ENCODE measurements around the gene OSBPL8. TPM values are rescaled to one million over a fixed set of nuclear protein-coding genes. Genes with fewer than 3 reads are reported as not detected.

The OSBPL8 gene
- total RNA-seq, 2 donors from 2014 or later, result 23.1 to 41.2 TPM

- DNase-seq (no peak), ATAC-seq (no peak)
- Histone ChIP-seq H3K4me1 (no peaks in the 10 kb centered on the region), H3K36me3 (replicated peaks in 1 of 2; ENCODE audit: insufficient read depth in 1 of 2, low read depth in 2 of 2) (peaks cover 0 to 2% of the 10 kb centered on the region in 2 donors), H3K4me3 (no peak overlapping the region), H3K27me3 (no peaks in the 10 kb centered on the region), H3K9me3 (no peaks in the 10 kb centered on the region), H3K27ac (no peak overlapping the region)
- intact Hi-C loops (cut with DNase I), result no loop called here
- TF ChIP-seq POLR2A (IDR thresholded peaks at IDR 0.05), result no peak
- TF ChIP-seq CTCF (IDR thresholded peaks at IDR 0.05), result no peak
- 87% methylated on average over 2 of the region's 2 CpGs for WGBS, 2 donors
These were observed 159.4 kb downstream of the OSBPL8 start for GRCh38 chr12:76400136-76400535.

- no peak overlapping the region for H3K27ac ChIP-seq
- H3K27me3 ChIP-seq, result no peaks in the 10 kb centered on the region
- no peak overlapping the region for H3K4me3 ChIP-seq
- no peak for DNase-seq
- peaks cover 0 to 2% of the 10 kb centered on the region in 2 donors for H3K36me3 ChIP-seq (replicated peaks in 1 of 2; ENCODE audit: insufficient read depth in 1 of 2, low read depth in 2 of 2)
- no peaks in the 10 kb centered on the region for H3K9me3 ChIP-seq
- no peak for ATAC-seq
- intact Hi-C loops (cut with DNase I), result no loop called here
- WGBS, 2 donors, result 96 to 97% methylated on average over 2 of the region's 2 CpGs
- no peak for TF ChIP-seq POLR2A (IDR thresholded peaks at IDR 0.05)
- no peak for TF ChIP-seq CTCF (IDR thresholded peaks at IDR 0.05)
- H3K4me1 ChIP-seq, result no peaks in the 10 kb centered on the region
These were observed 160.5 kb downstream of the OSBPL8 start for GRCh38 chr12:76399040-76399439.

- intact Hi-C loops (cut with DNase I), result no loop called here
- Histone ChIP-seq H3K4me3 (no peak overlapping the region), H3K36me3 (replicated peaks in 1 of 2; ENCODE audit: insufficient read depth in 1 of 2, low read depth in 2 of 2) (peaks cover 0 to 2% of the 10 kb centered on the region in 2 donors), H3K27me3 (no peaks in the 10 kb centered on the region), H3K4me1 (no peaks in the 10 kb centered on the region), H3K9me3 (no peaks in the 10 kb centered on the region), H3K27ac (no peak overlapping the region)
- ATAC-seq (no peak), DNase-seq (no peak)
- no peak for TF ChIP-seq POLR2A (IDR thresholded peaks at IDR 0.05)
- TF ChIP-seq CTCF (IDR thresholded peaks at IDR 0.05), result no peak
These were observed 161.5 kb downstream of the OSBPL8 start for GRCh38 chr12:76398106-76398505.

GRCh38 chr12:76391461-76391860 lies 168.1 kb downstream of the OSBPL8 start:
- Histone ChIP-seq H3K36me3 (replicated peaks in 1 of 2; ENCODE audit: insufficient read depth in 1 of 2, low read depth in 2 of 2) (peaks cover 0 to 7% of the 10 kb centered on the region in 2 donors), H3K27ac (no peak overlapping the region), H3K9me3 (no peaks in the 10 kb centered on the region), H3K4me3 (no peak overlapping the region), H3K27me3 (no peaks in the 10 kb centered on the region), H3K4me1 (no peaks in the 10 kb centered on the region)
- WGBS, 2 donors, result 92 to 95% methylated on average over 1 of the region's 1 CpG
- TF ChIP-seq POLR2A (IDR thresholded peaks at IDR 0.05) (no peak), CTCF (IDR thresholded peaks at IDR 0.05) (no peak)
- no peak for ATAC-seq
- DNase-seq, result no peak
- intact Hi-C loops (cut with DNase I), result no loop called here

GRCh38 chr12:76387614-76388013 lies 172.0 kb downstream of the OSBPL8 start:
- Histone ChIP-seq H3K4me1 (no peaks in the 10 kb centered on the region), H3K27me3 (no peaks in the 10 kb centered on the region), H3K4me3 (no peak overlapping the region), H3K9me3 (no peaks in the 10 kb centered on the region), H3K36me3 (replicated peaks in 1 of 2; ENCODE audit: insufficient read depth in 1 of 2, low read depth in 2 of 2) (peaks cover 0 to 7% of the 10 kb centered on the region in 2 donors), H3K27ac (no peak overlapping the region)
- ATAC-seq (no peak), DNase-seq (no peak)
- TF ChIP-seq POLR2A (IDR thresholded peaks at IDR 0.05), result no peak
- TF ChIP-seq CTCF (IDR thresholded peaks at IDR 0.05), result no peak
- intact Hi-C loops (cut with DNase I), result no loop called here
- 90 to 94% methylated on average over 2 of the region's 2 CpGs for WGBS, 2 donors

All from body of pancreas (tissue), 4 donors.